C4-2B (cell line): Measurements from ENCODE around the gene USH2A.

ENCODE experiments used
- CTCF ChIP-seq: fragments of 450-650 bp; conservative IDR thresholded peaks from 2 replicates; pipeline ENCODE4 v1.5.1; 2017; ENCODE audit warnings: mild to moderate bottlenecking
- ZFX ChIP-seq: fragments of 450-650 bp; IDR thresholded peaks from 2 replicates; pipeline ENCODE4 v1.6.1; 2017

- TF ChIP-seq CTCF (no peak), ZFX (no peak)
These were observed 522.6 kb downstream of the USH2A start for GRCh38 chr1:215900684-215901083.
